Spleen (tissue), 11 donors: ENCODE results near the gene SLC52A1. TPM values are rescaled to one million over a fixed set of nuclear protein-coding genes. Genes with fewer than 3 reads are reported as not detected.

Experiments used
- DNase-seq: peaks from one replicate; pipeline ENCODE4 v3.0.0-alpha.2; 2020
- H3K27ac ChIP-seq, 8 donors: fragments of 200-600 bp; sonication (generic) in 7 of 8; 1 replicate in 4 of 8; 2 replicates in 4 of 8; pipeline versions ENCODE4 v1.5.0 to v1.8.0; 2016 to 2021; ENCODE audit warnings: inconsistent platforms in 4 of 8, mild to moderate bottlenecking in 4 of 8, moderate library complexity in 1 of 8
- H3K27me3 ChIP-seq, 7 donors: fragments of 200-600 bp; sonication (generic) in 6 of 7; replicated peaks in 1 of 7; 1 replicate in 4 of 7; 2 replicates in 3 of 7; pipeline versions ENCODE4 v1.5.0 to v1.8.0; 2016 to 2021; ENCODE audit warnings: inconsistent platforms in 3 of 7, mild to moderate bottlenecking in 1 of 7
- H3K36me3 ChIP-seq, 6 donors: fragments of 200-600 bp; sonication (generic) in 5 of 6; 1 replicate in 4 of 6; 2 replicates in 2 of 6; pipeline versions ENCODE4 v1.5.0 to v1.8.0; 2016 to 2021; ENCODE audit warnings: inconsistent platforms in 2 of 6
- H3K4me1 ChIP-seq, 6 donors: fragments of 200-600 bp; sonication (generic) in 5 of 6; 1 replicate in 3 of 6; 2 replicates in 3 of 6; pipeline versions ENCODE4 v1.5.0 to v1.8.0; 2016 to 2021; ENCODE audit warnings: inconsistent platforms in 3 of 6
- H3K4me3 ChIP-seq, 8 donors: fragments of 200-600 bp; sonication (generic) in 7 of 8; 1 replicate in 4 of 8; 2 replicates in 4 of 8; pipeline versions ENCODE4 v1.5.0 to v1.8.0; 2016 to 2021; ENCODE audit warnings: inconsistent platforms in 4 of 8, mild to moderate bottlenecking in 4 of 8, moderate library complexity in 2 of 8
- H3K9me3 ChIP-seq, 8 donors: fragments of 200-600 bp; sonication (generic) in 7 of 8; 1 replicate in 4 of 8; 2 replicates in 4 of 8; pipeline versions ENCODE4 v1.5.0 to v1.8.0; 2016 to 2021; ENCODE audit warnings: inconsistent platforms in 4 of 8
- POLR2A ChIP-seq, 3 donors: fragments of 450-650 bp; IDR thresholded peaks; one replicate each; pipeline ENCODE4 v1.5.1; 2017; ENCODE audit warnings: antibody characterized with exemption in 3 of 3, mild to moderate bottlenecking in 1 of 3
- POLR2AphosphoS5 ChIP-seq, 3 donors: sonication (generic); formaldehyde crosslinking; IDR thresholded peaks; one replicate each; pipeline ENCODE4 v1.5.1; 2017; ENCODE audit warnings: antibody characterized with exemption in 3 of 3
- WGBS, 5 donors: extraction: QIAGEN DNeasy Blood & Tissue Kit in 3 of 5; methylation state at CpG; one replicate each; pipeline versions ENCODE4 v1.1.5 to v1.1.7; 2013 to 2018; 5-methylcytosine and 5-hydroxymethylcytosine counted together
- intact Hi-C: fragments of 100-400 bp; cut with DNase I; formaldehyde crosslinking; loops from one replicate; pipeline ENCODE4 v1.15.0; 2023; ENCODE audit warnings: low total_unique reads
- polyA plus RNA-seq, 3 donors: library from polyadenylated mRNA; stranded (reverse); fragments of 200-250 nt; gene quantifications; one replicate each; pipeline ENCODE4 v1.2.1, GENCODE V29; 2013
- total RNA-seq, 7 donors: library from RNA; depleted of rRNA in 3 of 7; stranded (reverse); fragments of >200 nt in 3 of 7; fragmentation: NEBNext Ultra II Directional in 4 of 7; extraction: Animal tissue kit (Norgen Biotek cat#: 25700) in 4 of 7; gene quantifications; one replicate each; pipeline versions ENCODE4 v1.1.0 to v1.2.1, GENCODE V29; 2016 to 2021
- TF ChIP-seq, protein P1 (sequence below), 11 experiments: fragments of 200-600 bp in 7 of 11; fragments of 450-650 bp in 4 of 11; sonication (generic) in 4 of 11; IDR thresholded peaks in 8 of 11; conservative IDR thresholded peaks in 3 of 11; 1 replicate in 7 of 11; 2 replicates in 4 of 11; pipeline versions ENCODE4 v1.4.0 to v1.8.0; 2016 to 2021; ENCODE audit warnings: antibody characterized with exemption in 11 of 11, inconsistent platforms in 4 of 11, mild to moderate bottlenecking in 1 of 11
- donor health status: healthy with polysubstance abuse.
- donor health status: DM: no; HTN: no; CAD: no; lungs with moderate emphysema.
- donor health status: DM: no; HTN: no; CAD: no.
- donor health status: Bipolar disorder and iron deficiency.
- donor health status: healthy.
- donor health status: DM: no; HTN: no; CAD: no.
- donor health status: DM: yes; HTN: yes; CAD: no.

Gene SLC52A1
- total and polyA plus RNA-seq, 10 donors: 0.06 to 2.0 (median 0.50) TPM

DNA sequence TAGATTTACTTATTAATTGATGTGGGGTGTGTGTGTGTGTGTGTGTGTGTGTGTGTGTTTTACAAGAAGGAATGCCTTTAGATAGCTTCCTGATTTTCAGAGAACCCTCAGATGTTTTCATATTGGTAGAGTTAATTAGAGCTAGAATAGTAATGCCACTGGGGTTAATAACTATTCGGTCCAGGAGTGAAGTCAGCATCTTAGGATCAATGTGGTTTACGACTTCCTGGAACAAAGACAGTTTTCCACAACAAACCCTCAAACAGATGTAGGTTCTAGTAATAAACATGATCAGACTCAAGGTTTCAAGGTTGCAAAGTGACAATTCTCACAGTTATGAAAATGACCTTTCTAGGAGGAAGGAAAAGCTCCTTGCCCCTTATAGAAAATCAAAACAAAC, 12.2 kb upstream of the SLC52A1 start:
- no peaks in the 10 kb centered on the region for H3K27me3 ChIP-seq
- no peak overlapping the region for H3K4me3 ChIP-seq
- peak overlapping the region in 3 of 8 donors; percentile 26 to 73 (median 55) for H3K27ac ChIP-seq
- WGBS, 5 donors: 18 to 49% (median 39%) methylated on average over 2 of the region's 2 CpGs
- H3K36me3 ChIP-seq: no peaks in the 10 kb centered on the region
- peaks cover 4 to 50% (median 23%) of the 10 kb centered on the region in 6 donors for H3K4me1 ChIP-seq
- TF ChIP-seq POLR2AphosphoS5 (IDR thresholded peaks at IDR 0.05) (no peak), POLR2A (IDR thresholded peaks at IDR 0.05) (no peak)
- TF ChIP-seq, protein P1, sequence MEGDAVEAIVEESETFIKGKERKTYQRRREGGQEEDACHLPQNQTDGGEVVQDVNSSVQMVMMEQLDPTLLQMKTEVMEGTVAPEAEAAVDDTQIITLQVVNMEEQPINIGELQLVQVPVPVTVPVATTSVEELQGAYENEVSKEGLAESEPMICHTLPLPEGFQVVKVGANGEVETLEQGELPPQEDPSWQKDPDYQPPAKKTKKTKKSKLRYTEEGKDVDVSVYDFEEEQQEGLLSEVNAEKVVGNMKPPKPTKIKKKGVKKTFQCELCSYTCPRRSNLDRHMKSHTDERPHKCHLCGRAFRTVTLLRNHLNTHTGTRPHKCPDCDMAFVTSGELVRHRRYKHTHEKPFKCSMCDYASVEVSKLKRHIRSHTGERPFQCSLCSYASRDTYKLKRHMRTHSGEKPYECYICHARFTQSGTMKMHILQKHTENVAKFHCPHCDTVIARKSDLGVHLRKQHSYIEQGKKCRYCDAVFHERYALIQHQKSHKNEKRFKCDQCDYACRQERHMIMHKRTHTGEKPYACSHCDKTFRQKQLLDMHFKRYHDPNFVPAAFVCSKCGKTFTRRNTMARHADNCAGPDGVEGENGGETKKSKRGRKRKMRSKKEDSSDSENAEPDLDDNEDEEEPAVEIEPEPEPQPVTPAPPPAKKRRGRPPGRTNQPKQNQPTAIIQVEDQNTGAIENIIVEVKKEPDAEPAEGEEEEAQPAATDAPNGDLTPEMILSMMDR (IDR thresholded peaks at IDR 0.05 in 8 of 11, conservative IDR thresholded peaks at IDR 0.05 in 3 of 11): no peak
- no peaks in the 10 kb centered on the region for H3K9me3 ChIP-seq
- intact Hi-C loops: no loop called here
- DNase-seq: no peak

DNA sequence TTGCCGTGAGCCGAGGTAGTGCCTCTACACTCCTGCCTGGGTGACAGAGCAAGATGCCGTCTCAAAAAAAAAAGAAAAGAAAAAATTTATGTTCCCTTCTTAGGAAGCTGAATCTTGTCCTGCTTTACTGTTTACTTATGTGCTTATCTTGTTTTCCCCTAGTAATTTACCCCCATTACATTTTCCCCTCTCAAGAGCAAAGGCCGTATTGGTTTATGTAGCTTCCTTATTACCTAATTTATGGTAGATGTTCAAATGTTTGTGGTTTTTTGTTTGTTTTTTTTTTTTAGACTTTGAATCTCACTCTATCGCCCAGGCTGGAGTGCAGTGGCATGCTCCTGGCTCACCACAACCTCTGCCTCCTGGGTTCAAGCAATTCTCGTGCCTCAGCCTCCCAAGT, 10.3 kb upstream of the SLC52A1 start:
- intact Hi-C loops: no loop called here
- no peaks in the 10 kb centered on the region for H3K27me3 ChIP-seq
- peaks cover 4 to 56% (median 25%) of the 10 kb centered on the region in 6 donors for H3K4me1 ChIP-seq
- peak overlapping the region in 2 of 8 donors; percentile 13 to 26 for H3K27ac ChIP-seq
- 64 to 70% (median 68%) methylated on average over 6 of the region's 6 CpGs for WGBS, 5 donors
- TF ChIP-seq, protein P1 (IDR thresholded peaks at IDR 0.05 in 8 of 11, conservative IDR thresholded peaks at IDR 0.05 in 3 of 11): no peak
- TF ChIP-seq POLR2A (IDR thresholded peaks at IDR 0.05): no peak
- TF ChIP-seq POLR2AphosphoS5 (IDR thresholded peaks at IDR 0.05): no peak
- no peak overlapping the region for H3K4me3 ChIP-seq
- no peaks in the 10 kb centered on the region for H3K9me3 ChIP-seq
- H3K36me3 ChIP-seq: no peaks in the 10 kb centered on the region
- no peak for DNase-seq

GRCh38 chr17:5044630-5045029, 9.4 kb upstream of the SLC52A1 start:
- H3K27ac ChIP-seq: peak overlapping the region in 2 of 8 donors; percentile 2 to 26
- intact Hi-C loops: no loop called here
- no peaks in the 10 kb centered on the region for H3K9me3 ChIP-seq
- 74 to 89% (median 85%) methylated on average over 5 of the region's 5 CpGs for WGBS, 5 donors
- H3K4me3 ChIP-seq: no peak overlapping the region
- H3K4me1 ChIP-seq: peaks cover 4 to 47% (median 18%) of the 10 kb centered on the region in 6 donors
- TF ChIP-seq, protein P1 (IDR thresholded peaks at IDR 0.05 in 8 of 11, conservative IDR thresholded peaks at IDR 0.05 in 3 of 11): no peak
- no peak for TF ChIP-seq POLR2A (IDR thresholded peaks at IDR 0.05)
- TF ChIP-seq POLR2AphosphoS5 (IDR thresholded peaks at IDR 0.05): no peak
- DNase-seq: no peak
- no peaks in the 10 kb centered on the region for H3K36me3 ChIP-seq
- H3K27me3 ChIP-seq: no peaks in the 10 kb centered on the region

GRCh38 chr17:5043524-5043923, 8.3 kb upstream of the SLC52A1 start:
- TF ChIP-seq POLR2AphosphoS5 (IDR thresholded peaks at IDR 0.05): no peak
- no peak for TF ChIP-seq POLR2A (IDR thresholded peaks at IDR 0.05)
- TF ChIP-seq, protein P1 (IDR thresholded peaks at IDR 0.05 in 8 of 11, conservative IDR thresholded peaks at IDR 0.05 in 3 of 11): no peak
- Histone ChIP-seq H3K27ac (no peak overlapping the region), H3K4me1 (peaks cover 0 to 36% (median 9%) of the 10 kb centered on the region in 6 donors), H3K36me3 (no peaks in the 10 kb centered on the region), H3K4me3 (no peak overlapping the region), H3K27me3 (no peaks in the 10 kb centered on the region), H3K9me3 (no peaks in the 10 kb centered on the region)
- intact Hi-C loops: no loop called here
- 91 to 100% (median 97%) methylated on average over 1 of the region's 1 CpG for WGBS, 5 donors
- DNase-seq: no peak
